ENCODE measurements around the gene CLEC2D. TPM values are rescaled to one million over a fixed set of nuclear protein-coding genes. Genes with fewer than 3 reads are reported as not detected.
"Not testable (repeated sequence)": the region's sequence is repeated elsewhere in the genome, so short reads cannot be mapped to it uniquely, and the experiment has no call there.

Gene CLEC2D
- total RNA-seq, 2 experiments from 2014 or later = 446 to 449 TPM

DNA sequence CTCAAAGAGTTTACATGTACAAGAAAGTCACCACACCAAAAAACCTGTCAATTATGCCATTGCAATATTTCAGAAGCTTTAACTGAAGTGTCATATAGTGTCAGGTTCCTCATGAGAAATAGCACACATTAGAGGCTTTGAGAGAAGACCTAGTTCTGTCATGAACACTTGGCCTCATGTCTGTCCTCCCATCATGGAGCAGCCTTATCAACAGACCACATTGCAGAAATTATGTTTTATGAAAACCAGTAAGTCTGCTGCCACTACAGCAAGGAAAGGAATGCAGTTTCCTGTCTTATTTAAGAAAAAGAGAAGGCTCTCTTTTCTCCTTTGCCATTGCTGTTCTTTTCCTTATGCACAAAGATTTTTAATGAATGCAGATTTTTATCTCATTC, 26.2 kb upstream of the CLEC2D start:
- peaks cover 55% of the 10 kb centered on the region for H3K4me1 Mint-ChIP-seq
- H3K27me3 Mint-ChIP-seq = no peaks in the 10 kb centered on the region
- peak overlapping the region; percentile 45 for H3K27ac Mint-ChIP-seq
- POLR2A ChIA-PET = interaction anchor here (1.0 kb wide), 1 partner anchor 26 kb away, joined by 3 read pairs; the partner anchor contains the start of gene CLEC2D
- H3K4me3 Mint-ChIP-seq = no peak overlapping the region
- peaks cover 53% of the 10 kb centered on the region for H3K36me3 Mint-ChIP-seq (ENCODE audit: low read depth)
- no peak for DNase-seq
- CTCF ChIA-PET = interaction anchor here (1.0 kb wide), 1 partner anchor 8 kb away, joined by 3 read pairs; no protein-coding TSS in a partner anchor
- H3K9me3 Mint-ChIP-seq = peaks cover 29% of the 10 kb centered on the region

DNA sequence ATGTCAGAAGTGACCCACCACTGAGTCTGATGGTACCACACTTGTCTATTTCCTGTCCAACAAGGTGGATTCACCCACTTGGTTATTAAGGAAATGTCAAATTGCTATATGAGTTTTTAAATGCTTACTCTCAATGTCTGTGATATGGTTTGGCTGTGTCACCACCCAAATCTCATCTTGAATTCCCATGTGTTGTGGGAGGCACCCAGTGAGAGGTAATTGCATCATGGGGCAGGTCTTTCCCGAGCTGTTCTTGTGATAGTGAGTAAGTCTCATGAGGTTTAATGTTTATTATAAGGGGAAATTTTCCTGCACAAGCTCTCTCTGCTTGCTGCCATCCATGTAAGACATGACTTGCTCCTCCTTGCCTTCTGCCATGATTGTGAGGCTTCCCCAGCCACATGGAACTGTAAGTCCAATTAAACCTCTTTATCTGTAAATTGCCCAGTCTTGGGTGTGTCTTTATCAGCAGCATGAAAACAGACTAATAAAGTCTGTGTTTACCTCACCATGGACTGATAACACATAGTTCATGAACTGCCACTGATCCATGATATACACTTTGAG, 24.4 kb upstream of the CLEC2D start:
- DNase-seq, H3K27me3 Mint-ChIP-seq, CTCF ChIA-PET: not testable (repeated sequence)
- H3K27ac Mint-ChIP-seq = peak overlapping the region; percentile 4
- H3K9me3 Mint-ChIP-seq = peaks cover 28% of the 10 kb centered on the region
- peak overlapping the region; percentile 13 for H3K4me3 Mint-ChIP-seq
- peaks cover 68% of the 10 kb centered on the region for H3K36me3 Mint-ChIP-seq (ENCODE audit: low read depth)
- H3K4me1 Mint-ChIP-seq = peaks cover 45% of the 10 kb centered on the region
- POLR2A ChIA-PET = interaction anchor here (18.6 kb wide), 1 partner anchor 19 kb away, joined by 1071 read pairs; the partner anchor contains the start of gene CLEC2D

DNA sequence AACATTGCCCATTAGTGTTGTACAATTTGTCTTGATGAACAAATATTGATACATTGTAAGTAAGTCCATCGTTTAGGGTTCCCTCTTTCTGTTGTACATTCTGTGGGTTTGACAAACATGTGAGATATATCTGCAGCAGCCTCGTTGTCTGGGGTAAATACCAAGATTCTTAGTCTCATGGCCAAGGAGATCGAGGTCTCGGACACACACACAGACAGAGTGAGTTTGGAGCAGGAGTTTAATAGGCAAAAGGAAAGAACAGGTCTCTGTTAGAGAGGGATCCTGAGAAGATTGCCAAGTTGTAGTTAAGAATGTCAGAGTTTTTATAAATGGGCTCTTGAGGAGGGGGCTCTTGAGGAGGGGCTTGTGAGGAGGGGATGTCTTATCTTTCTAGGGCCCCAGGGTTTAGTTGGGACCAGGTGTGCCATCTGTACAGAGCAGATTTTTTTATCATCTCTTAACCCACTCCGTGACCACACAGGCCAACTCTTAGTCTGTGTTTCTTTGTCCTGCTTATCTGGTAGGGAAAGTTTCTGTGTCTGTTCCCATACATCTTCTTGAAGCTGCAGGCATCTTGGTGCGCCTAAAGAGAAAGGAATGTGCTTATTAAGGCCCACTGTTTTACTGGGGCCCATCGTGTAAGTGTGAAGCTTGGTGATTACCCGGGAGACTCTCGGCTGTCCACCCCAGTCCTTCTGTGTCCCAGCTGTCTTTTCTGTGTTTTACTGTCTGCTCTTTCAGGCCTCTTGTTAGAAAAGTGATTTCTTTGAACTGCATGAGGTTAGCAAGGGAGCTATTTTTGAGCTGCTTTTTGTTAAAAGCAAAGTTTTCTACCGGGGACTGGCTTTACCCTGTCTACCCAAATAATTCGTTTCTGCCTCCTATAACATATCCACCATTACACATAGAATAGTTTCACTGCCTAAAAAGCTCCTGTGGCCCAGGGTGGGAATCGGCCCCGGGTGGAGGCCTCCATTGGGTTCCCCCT, 22.4 kb upstream of the CLEC2D start:
- no peak for DNase-seq
- Mint-ChIP-seq H3K4me3 (peak overlapping the region; percentile 95), H3K36me3 (ENCODE audit: low read depth) (peaks cover 63% of the 10 kb centered on the region), H3K9me3 (peaks cover 24% of the 10 kb centered on the region), H3K27me3 (no peaks in the 10 kb centered on the region), H3K27ac (peak overlapping the region; percentile 94), H3K4me1 (peaks cover 55% of the 10 kb centered on the region)
- ChIA-PET CTCF (interaction anchor here (0.7 to 2.8 kb wide), 14 partner anchors 9 to 151 kb away, joined by 3 to 27 read pairs (median 4); partner anchors contain the start of genes CD69 and CLEC2D), POLR2A (interaction anchor here (0.7 to 18.6 kb wide), 33 partner anchors 8 to 306 kb away, joined by 3 to 1071 read pairs (median 10); partner anchors contain the start of genes CD69, CLEC2B, CLEC2D and CLECL1)

- ChIA-PET POLR2A (interaction anchor here (0.7 to 18.6 kb wide), 35 partner anchors 8 to 307 kb away, joined by 3 to 1071 read pairs (median 10); partner anchors contain the start of genes CD69, CLEC2B, CLEC2D and CLECL1), CTCF (interaction anchor here (0.7 to 2.8 kb wide), 14 partner anchors 8 to 150 kb away, joined by 3 to 27 read pairs (median 4); partner anchors contain the start of genes CD69 and CLEC2D)
- Mint-ChIP-seq H3K27me3 (no peaks in the 10 kb centered on the region), H3K4me3 (peak overlapping the region; percentile 95), H3K4me1 (peaks cover 51% of the 10 kb centered on the region), H3K27ac (peak overlapping the region; percentile 94), H3K36me3 (ENCODE audit: low read depth) (peaks cover 58% of the 10 kb centered on the region), H3K9me3 (peaks cover 16% of the 10 kb centered on the region)
- DNase-seq = peak; percentile 97
These were observed 21.4 kb upstream of the CLEC2D start for GRCh38 chr12:9647825-9648700.

- DNase-seq = no peak
- Mint-ChIP-seq H3K27ac (peak overlapping the region; percentile 94), H3K9me3 (peaks cover 12% of the 10 kb centered on the region), H3K4me1 (peaks cover 51% of the 10 kb centered on the region), H3K36me3 (ENCODE audit: low read depth) (peaks cover 60% of the 10 kb centered on the region), H3K27me3 (no peaks in the 10 kb centered on the region), H3K4me3 (peak overlapping the region; percentile 95)
- POLR2A ChIA-PET = interaction anchor here (0.6 to 18.6 kb wide), 29 partner anchors 7 to 285 kb away, joined by 3 to 1071 read pairs (median 11); partner anchors contain the start of genes CD69, CLEC2B, CLEC2D and CLECL1
- CTCF ChIA-PET = interaction anchor here (0.7 to 2.8 kb wide), 9 partner anchors 7 to 94 kb away, joined by 3 to 27 read pairs (median 7); partner anchors contain the start of gene CLEC2D
These were observed 20.6 kb upstream of the CLEC2D start for GRCh38 chr12:9648701-9649531.

- no peak for DNase-seq
- H3K4me3 Mint-ChIP-seq = peak overlapping the region; percentile 95
- peak overlapping the region; percentile 94 for H3K27ac Mint-ChIP-seq
- POLR2A ChIA-PET = interaction anchor here (0.6 to 18.6 kb wide), 12 partner anchors 11 to 218 kb away, joined by 3 to 1071 read pairs (median 50); partner anchors contain the start of genes CD69, CLEC2B, CLEC2D and CLECL1
- peaks cover 52% of the 10 kb centered on the region for H3K4me1 Mint-ChIP-seq
- CTCF ChIA-PET = interaction anchor here (2.0 kb wide), 1 partner anchor 20 kb away, joined by 19 read pairs; the partner anchor contains the start of gene CLEC2D
- H3K36me3 Mint-ChIP-seq (ENCODE audit: low read depth) = peaks cover 61% of the 10 kb centered on the region
- no peaks in the 10 kb centered on the region for H3K27me3 Mint-ChIP-seq
- H3K9me3 Mint-ChIP-seq = peaks cover 7% of the 10 kb centered on the region
These were observed 20.0 kb upstream of the CLEC2D start for GRCh38 chr12:9649532-9649940.

GRCh38 chr12:9650151-9650576, 19.3 kb upstream of the CLEC2D start:
- H3K36me3 Mint-ChIP-seq (ENCODE audit: low read depth) = peaks cover 61% of the 10 kb centered on the region
- H3K4me3 Mint-ChIP-seq = peak overlapping the region; percentile 95
- H3K27ac Mint-ChIP-seq = peak overlapping the region; percentile 94
- ChIA-PET CTCF (interaction anchor here (0.8 to 2.0 kb wide), 4 partner anchors 16 to 91 kb away, joined by 3 to 19 read pairs (median 4); partner anchors contain the start of gene CLEC2D), POLR2A (interaction anchor here (0.7 to 18.6 kb wide), 20 partner anchors 11 to 218 kb away, joined by 3 to 1071 read pairs (median 6); partner anchors contain the start of genes CD69, CLEC2B and CLEC2D)
- no peak for DNase-seq
- H3K4me1 Mint-ChIP-seq = peaks cover 53% of the 10 kb centered on the region
- no peaks in the 10 kb centered on the region for H3K27me3 Mint-ChIP-seq
- H3K9me3 Mint-ChIP-seq = peaks cover 3% of the 10 kb centered on the region

DNA sequence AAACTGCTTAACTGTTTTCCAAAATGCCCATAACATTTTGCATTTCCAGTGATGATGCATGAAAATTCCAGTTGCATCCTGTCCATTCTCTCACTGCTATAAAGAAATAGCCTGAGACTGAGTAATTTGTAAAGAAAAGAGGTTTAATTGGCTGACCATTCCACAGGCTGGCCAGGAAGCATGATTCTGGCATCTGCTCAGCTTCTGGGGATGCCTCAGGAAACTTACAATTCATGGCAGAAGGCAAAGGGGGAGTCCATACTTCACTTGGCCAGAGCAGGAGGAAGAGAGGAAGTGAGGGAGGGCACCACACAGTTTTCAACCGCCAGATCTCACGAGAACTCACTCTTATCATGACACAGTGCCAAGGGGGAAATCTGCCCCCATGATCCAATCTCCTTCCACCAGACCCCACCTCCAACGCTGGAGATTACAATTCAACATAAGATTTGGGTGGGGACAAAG, 18.2 kb upstream of the CLEC2D start:
- H3K27me3 Mint-ChIP-seq = no peaks in the 10 kb centered on the region
- peak; percentile 82 for DNase-seq
- CTCF ChIA-PET = interaction anchor here (0.9 to 2.0 kb wide), 4 partner anchors 15 to 90 kb away, joined by 4 to 19 read pairs (median 4); partner anchors contain the start of gene CLEC2D
- H3K4me1 Mint-ChIP-seq = peaks cover 57% of the 10 kb centered on the region
- no peaks in the 10 kb centered on the region for H3K9me3 Mint-ChIP-seq
- POLR2A ChIA-PET = interaction anchor here (0.9 to 18.6 kb wide), 19 partner anchors 12 to 217 kb away, joined by 3 to 1071 read pairs (median 8); partner anchors contain the start of genes CD69, CLEC2B and CLEC2D
- H3K36me3 Mint-ChIP-seq (ENCODE audit: low read depth) = peaks cover 66% of the 10 kb centered on the region
- peak overlapping the region; percentile 94 for H3K27ac Mint-ChIP-seq
- H3K4me3 Mint-ChIP-seq = peak overlapping the region; percentile 95

DNA sequence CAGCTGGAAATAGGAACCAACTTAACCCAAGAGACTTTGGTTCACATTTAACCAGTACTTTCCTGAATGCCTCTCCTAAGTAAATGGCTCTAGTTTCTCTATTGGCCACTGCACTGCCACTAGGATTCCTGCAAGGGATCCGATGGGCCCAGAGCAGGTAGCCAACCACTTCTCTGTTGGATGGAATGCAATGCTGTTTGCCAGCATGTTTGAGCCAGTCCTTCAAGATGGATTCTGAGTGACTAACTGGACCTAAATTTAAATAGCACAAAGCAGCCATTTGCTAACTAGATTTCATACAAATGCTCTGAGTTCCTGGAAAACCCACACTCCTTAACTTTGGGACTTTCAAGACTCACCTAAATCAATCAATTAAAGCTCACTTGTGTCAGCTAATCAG, 9.5 kb upstream of the CLEC2D start:
- Mint-ChIP-seq H3K27ac (no peak overlapping the region), H3K36me3 (ENCODE audit: low read depth) (peaks cover 98% of the 10 kb centered on the region), H3K4me3 (no peak overlapping the region), H3K4me1 (peaks cover 90% of the 10 kb centered on the region), H3K27me3 (no peaks in the 10 kb centered on the region), H3K9me3 (peaks cover 15% of the 10 kb centered on the region)
- no peak for DNase-seq
- ChIA-PET POLR2A (interaction anchor here (14.9 to 18.6 kb wide), 2 partner anchors 5 to 6 kb away, joined by 1071 read pairs; partner anchors contain the start of gene CLEC2D), CTCF (interaction anchor here (1.1 to 2.3 kb wide), 2 partner anchors 9 to 12 kb away, joined by 5 to 7 read pairs; partner anchors contain the start of gene CLEC2D)

GRCh38 chr12:9661720-9662119, 7.8 kb upstream of the CLEC2D start:
- DNase-seq = no peak
- peaks cover 15% of the 10 kb centered on the region for H3K9me3 Mint-ChIP-seq
- H3K4me3 Mint-ChIP-seq = no peak overlapping the region
- H3K36me3 Mint-ChIP-seq (ENCODE audit: low read depth) = peaks cover 93% of the 10 kb centered on the region
- POLR2A ChIA-PET = interaction anchor here (0.9 to 18.6 kb wide), 9 partner anchors 3 to 205 kb away, joined by 3 to 1071 read pairs (median 4); partner anchors contain the start of gene CLEC2D
- CTCF ChIA-PET = interaction anchor here (1.0 to 2.3 kb wide), 2 partner anchors 14 to 46 kb away, joined by 3 to 7 read pairs; no protein-coding TSS in a partner anchor
- H3K27ac Mint-ChIP-seq = peak overlapping the region; percentile 63
- H3K27me3 Mint-ChIP-seq = no peaks in the 10 kb centered on the region
- peaks cover 83% of the 10 kb centered on the region for H3K4me1 Mint-ChIP-seq
